K562 (cell line): ENCODE results near the gene KMT5B. TPM values are rescaled to one million over a fixed set of nuclear protein-coding genes. Genes with fewer than 3 reads are reported as not detected.

Source experiments
- ATAC-seq: fragments of 200-7000 bp; cut with Tn5 transposase; 3 replicates; pipeline ENCODE4 v1.9.1; 2020; ENCODE audit warnings: moderate library complexity
- BruUV-seq: library from RNA; stranded (reverse); fragments of 400-500 nt; replicated peaks from 2 replicates; lab custom pipeline; 2021; lab: Mats Ljungman, UMichigan
- CTCF ChIA-PET: fragments of 300-600 bp; formaldehyde crosslinking; extraction: SDS; loops from one replicate; lab custom pipeline; 2021; ENCODE audit warnings: low intra/inter-chr PET ratio; lab: Yijun Ruan, JAX
- POLR2A ChIA-PET: fragments of 300-600, 350-650 bp; sonication (Branson Sonifier 250); formaldehyde crosslinking; extraction: SDS; loops from one replicate; lab custom pipeline; 2021; ENCODE audit warnings: antibody characterized with exemption, inconsistent platforms; lab: Yijun Ruan, JAX
- DNase-seq, 4 experiments: peaks; one replicate each; pipeline versions ENCODE4 v3.0.0 to v3.0.0-alpha.2; 2011 to 2018; ENCODE audit warnings: low spot score in 3 of 4, mixed read lengths in 3 of 4; ENCODE audit errors: extremely low read depth in 1 of 4
- FAIRE-seq: peaks from 2 replicates; lab custom pipeline; 2011; peaks lifted over from hg19 to GRCh38; lab: Jason Lieb, UNC
- H2AFZ ChIP-seq: 2 replicates; pipeline ENCODE4 v1.6.0; 2011; ENCODE audit warnings: low read depth, low read length, control low read depth, inconsistent platforms
- H3K27ac ChIP-seq: fragments of 200-600 bp; 3 replicates; pipeline ENCODE4 v1.8.0; 2011; ENCODE audit warnings: low read depth, mild to moderate bottlenecking, control low read depth, inconsistent platforms, low read length, moderate library complexity, mixed read lengths; ENCODE audit errors: extremely low read depth
- H3K27me3 ChIP-seq, 2 experiments: fragments of 300-600 bp in 1 of 2; 2 replicates in 1 of 2; 3 replicates in 1 of 2; pipeline versions ENCODE4 v1.6.0 to v1.8.0; 2011; ENCODE audit warnings: inconsistent platforms in 2 of 2, low read length in 2 of 2, mild to moderate bottlenecking in 1 of 2, mixed read lengths in 1 of 2, moderate library complexity in 1 of 2; ENCODE audit not compliant: control insufficient read depth in 2 of 2, insufficient read depth in 2 of 2
- H3K36me3 ChIP-seq: fragments of 300-600 bp; 3 replicates; pipeline ENCODE4 v1.8.0; 2011; ENCODE audit warnings: mild to moderate bottlenecking, low read length, inconsistent platforms; ENCODE audit not compliant: control insufficient read depth, insufficient read depth
- H3K4me1 ChIP-seq, 2 experiments: fragments of 200-600 bp in 1 of 2; replicated peaks in 1 of 2; 2 replicates in 1 of 2; 3 replicates in 1 of 2; pipeline versions ENCODE4 v1.5.1 to v1.8.0; 2011; ENCODE audit warnings: inconsistent platforms in 2 of 2, low read length in 2 of 2, mild to moderate bottlenecking in 1 of 2, mixed read lengths in 1 of 2, moderate library complexity in 1 of 2; ENCODE audit not compliant: control insufficient read depth in 2 of 2, insufficient read depth in 2 of 2
- H3K4me2 ChIP-seq: 2 replicates; pipeline ENCODE4 v1.6.1; 2011; ENCODE audit warnings: low read length, control low read depth, inconsistent platforms, mixed read lengths; ENCODE audit not compliant: insufficient read depth
- H3K4me3 ChIP-seq: fragments of 200-600 bp; sonication (generic), shearing (Covaris generic); 2 replicates; pipeline ENCODE4 v1.5.1; 2016; ENCODE audit warnings: control low read depth, inconsistent platforms
- H3K79me2 ChIP-seq: fragments of 200-600 bp; 3 replicates; pipeline ENCODE4 v1.8.0; 2011; ENCODE audit warnings: low read length, inconsistent platforms; ENCODE audit not compliant: control insufficient read depth, insufficient read depth
- H3K9ac ChIP-seq, 2 experiments: 2 replicates each; pipeline versions ENCODE4 v1.6.0 to v1.6.1; 2011; ENCODE audit warnings: low read depth in 2 of 2, low read length in 2 of 2, control low read depth in 1 of 2, inconsistent platforms in 1 of 2, mild to moderate bottlenecking in 1 of 2, mixed read lengths in 1 of 2; ENCODE audit not compliant: insufficient read depth in 1 of 2
- H3K9me1 ChIP-seq: one replicate; pipeline ENCODE4 v1.6.0; 2011; ENCODE audit warnings: inconsistent platforms, mild to moderate bottlenecking, low read length, moderate library complexity; ENCODE audit not compliant: control insufficient read depth, insufficient read depth
- H3K9me3 ChIP-seq: replicated peaks from 2 replicates; pipeline ENCODE4 v1.5.1; 2011; ENCODE audit warnings: low read depth, low read length, inconsistent platforms; ENCODE audit not compliant: control insufficient read depth, insufficient read depth
- H4K20me1 ChIP-seq: replicated peaks from 2 replicates; pipeline ENCODE4 v1.6.1; 2011; ENCODE audit warnings: low read length, inconsistent platforms, mixed read lengths; ENCODE audit not compliant: control insufficient read depth, insufficient read depth
- BCOR ChIP-seq: fragments of 450-650 bp; IDR thresholded peaks from 2 replicates; pipeline ENCODE4 v1.6.1; 2016
- GTF2A2 ChIP-seq: IDR thresholded peaks from 2 replicates; pipeline ENCODE4 v1.6.1; 2016; ENCODE audit warnings: mild to moderate bottlenecking, missing genetic modification characterization, missing compliant biosample characterization
- GTF2E2 ChIP-seq: fragments of 200-800 bp; sonication (Bioruptor generic); IDR thresholded peaks from 2 replicates; pipeline ENCODE4 v1.6.1; 2016; ENCODE audit warnings: missing genetic modification characterization, missing compliant biosample characterization
- NCOA4 ChIP-seq: fragments of 450-650 bp; IDR thresholded peaks from 2 replicates; pipeline ENCODE4 v1.6.1; 2018; ENCODE audit warnings: mild to moderate bottlenecking; ENCODE audit not compliant: partially characterized antibody
- NR4A1 ChIP-seq, 2 experiments: fragments of 250-450 bp in 1 of 2; fragments of 450-650 bp in 1 of 2; sonication (Bioruptor Pico) in 1 of 2; IDR thresholded peaks; 2 replicates each; pipeline versions ENCODE4 v1.4.0 to v1.6.1; 2016 to 2020; ENCODE audit warnings: mild to moderate bottlenecking in 2 of 2, missing compliant biosample characterization in 1 of 2, missing genetic modification characterization in 1 of 2, moderate library complexity in 1 of 2
- RAD21 ChIP-seq, 2 experiments: fragments of 250-450 bp in 1 of 2; fragments of 450-650 bp in 1 of 2; sonication (Bioruptor Pico) in 1 of 2; formaldehyde crosslinking in 1 of 2; IDR thresholded peaks in 1 of 2; conservative IDR thresholded peaks in 1 of 2; 2 replicates each; pipeline versions ENCODE4 v1.4.0 to v1.8.0; 2020 to 2022; ENCODE audit warnings: mild to moderate bottlenecking in 2 of 2, moderate library complexity in 1 of 2
- SMARCA5 ChIP-seq: fragments of 450-650 bp; IDR thresholded peaks from 2 replicates; pipeline ENCODE4 v1.6.1; 2016
- VEZF1 ChIP-seq: fragments of 200-800 bp; sonication (Bioruptor generic); IDR thresholded peaks from 2 replicates; pipeline ENCODE4 v1.6.1; 2017; ENCODE audit warnings: missing genetic modification characterization, missing compliant biosample characterization
- ZNF76 ChIP-seq: fragments of 250-450 bp; sonication (Bioruptor Pico); IDR thresholded peaks from 2 replicates; pipeline ENCODE4 v1.4.0; 2020; ENCODE audit warnings: mild to moderate bottlenecking, moderate library complexity, borderline replicate concordance
- WGBS: fragments of 100-300 bp; shearing (Covaris generic); methylation state at CpG from one replicate; pipeline ENCODE4 v1.1.6; 2016; ENCODE audit warnings: low coverage, mixed read lengths; ENCODE audit not compliant: insufficient coverage; ENCODE audit errors: missing lambda C conversion rate; 5-methylcytosine and 5-hydroxymethylcytosine counted together
- in situ Hi-C: fragments of 300-500 bp; cut with MboI; formaldehyde crosslinking; loops from 4 replicates; pipeline ENCODE4 v1.15.0; 2018; ENCODE audit warnings: inconsistent platforms, mixed read lengths
- intact Hi-C: fragments of 100-400 bp; cut with micrococcal nuclease; formaldehyde crosslinking; loops from 2 replicates; pipeline ENCODE4 v1.14.2; 2022
- polyA plus RNA-seq, 8 experiments: library from polyadenylated mRNA; depleted of rRNA in 4 of 8; stranded (reverse) in 5 of 8; unstranded in 3 of 8; fragments of >200 nt; fragmentation: Nextera tagmentation in 2 of 8; fragmentation: Illumina TruSeq in 1 of 8; extraction: Ambion mirVana in 2 of 8; extraction: Trizol in 1 of 8; gene quantifications; 2 replicates each; pipeline versions ENCODE4 v1.2.1 to v1.2.3, GENCODE V29; 2011 to 2014; ENCODE audit warnings: inconsistent platforms in 1 of 8, missing spikeins in 1 of 8
- total RNA-seq, 7 experiments: library from RNA; depleted of rRNA in 6 of 7; stranded (reverse); fragments of >200 nt in 6 of 7; fragmentation: Illumina TruSeq in 2 of 7; extraction: Trizol in 2 of 7; gene quantifications; 2 replicates each; pipeline versions ENCODE4 v1.2.1 to v1.2.3, GENCODE V29; 2011 to 2021; ENCODE audit warnings: low replicate concordance in 1 of 7

KMT5B gene
- total and polyA plus RNA-seq, 9 of the 15 experiments (the other 6 are each of a cell fraction or from before 2014, with no cell fraction given) = 7.3 to 27.3 (median 20.9) TPM

DNA sequence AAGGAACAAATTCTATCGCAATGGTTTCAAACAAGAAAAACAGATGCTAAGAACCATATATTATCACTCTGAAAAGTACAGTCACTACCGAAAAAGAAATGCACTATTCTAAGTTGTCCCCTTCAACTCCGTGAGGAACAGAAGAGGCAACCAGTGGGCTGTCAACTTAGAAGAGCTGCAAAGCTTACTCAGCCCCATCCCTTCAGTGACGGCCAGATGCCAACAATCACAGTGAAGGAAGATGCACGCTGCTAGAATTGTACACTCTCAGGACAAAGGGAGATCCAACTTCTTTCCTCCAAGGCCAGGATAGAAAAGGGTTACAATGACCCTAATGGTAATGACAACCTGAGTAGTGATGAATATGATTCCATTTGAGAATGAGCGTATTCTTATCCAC lies 53.4 kb downstream of the KMT5B start:
- no peaks in the 10 kb centered on the region for H3K4me1 ChIP-seq
- no peaks in the 10 kb centered on the region for H3K9me1 ChIP-seq
- H3K9ac ChIP-seq = no peak overlapping the region
- peaks cover 2% of the 10 kb centered on the region; the same call in 1 of the 3 replicates for H3K36me3 ChIP-seq
- intact Hi-C loops = no loop called here
- ChIA-PET POLR2A (interaction anchor here (1.8 kb wide), 1 partner anchor 13 kb away, joined by 6 read pairs; no protein-coding TSS in a partner anchor), CTCF (no interaction called here)
- H4K20me1 ChIP-seq = no peaks in the 10 kb centered on the region
- 68% methylated on average over 6 of the region's 6 CpGs for WGBS
- no peak overlapping the region for H2AFZ ChIP-seq
- no peak overlapping the region for H3K27ac ChIP-seq
- H3K4me2 ChIP-seq = no peak overlapping the region
- DNase-seq (no peak), ATAC-seq (no peak)
- no peaks in the 10 kb centered on the region for H3K27me3 ChIP-seq
- H3K79me2 ChIP-seq = no peaks in the 10 kb centered on the region
- no peak for TF ChIP-seq GTF2A2 (tag)
- TF ChIP-seq VEZF1 (CRISPR knock-in tag) = no peak
- TF ChIP-seq ZNF76 (CRISPR knock-in tag) = no peak
- no peak for TF ChIP-seq GTF2E2 (tag)
- no peak for TF ChIP-seq RAD21 (CRISPR knock-in tag; conservative IDR thresholded peaks at IDR 0.05 in 1 of 2, IDR thresholded peaks at IDR 0.05 in 1 of 2)
- no peak for TF ChIP-seq NR4A1 (CRISPR knock-in tag; IDR thresholded peaks at IDR 0.05)
- TF ChIP-seq NR4A1 (tag; IDR thresholded peaks at IDR 0.05) = no peak
- no peak for TF ChIP-seq BCOR
- TF ChIP-seq SMARCA5 = no peak
- TF ChIP-seq NCOA4 = no peak
- TF ChIP-seq, all 486 proteins: peak for 0
- in situ Hi-C loops = no loop called here
- no TSS peak for BruUV-seq
- Histone ChIP-seq H3K4me3 (no peak overlapping the region), H3K9me3 (no peaks in the 10 kb centered on the region)
- no peak for FAIRE-seq
